MM.1S (cell line): Measurements from ENCODE around the gene MGST2.

ENCODE experiments used
- DNase-seq: peaks from one replicate; pipeline ENCODE4 v3.0.0-alpha.2; 2015
- H2AFZ ChIP-seq: fragments of 300-600 bp; sonication (generic); 2 replicates; pipeline ENCODE4 v1.6.0; 2016; ENCODE audit warnings: antibody characterized with exemption, low read length
- H3F3A ChIP-seq: fragments of 300-600 bp; sonication (generic); 2 replicates; pipeline ENCODE4 v1.6.1; 2016; ENCODE audit warnings: mild to moderate bottlenecking, antibody characterized with exemption, low read length, moderate library complexity, mixed read lengths; ENCODE audit not compliant: insufficient read depth
- H3K27ac ChIP-seq: fragments of 300-600 bp; sonication (generic); 2 replicates; pipeline ENCODE4 v1.5.1; 2016; ENCODE audit warnings: mild to moderate bottlenecking, low read length
- H3K27me3 ChIP-seq: fragments of 300-600 bp; sonication (generic); replicated peaks from 2 replicates; pipeline ENCODE4 v1.6.0; 2016; ENCODE audit warnings: low read length; ENCODE audit not compliant: insufficient read depth
- H3K36me3 ChIP-seq: fragments of 300-600 bp; sonication (generic); replicated peaks from 2 replicates; pipeline ENCODE4 v1.6.1; 2016; ENCODE audit warnings: mild to moderate bottlenecking, low read length, mixed read lengths; ENCODE audit not compliant: insufficient read depth
- H3K4me1 ChIP-seq: fragments of 300-600 bp; sonication (generic); 2 replicates; pipeline ENCODE4 v1.6.1; 2016; ENCODE audit warnings: low read length, mixed read lengths
- H3K4me2 ChIP-seq: fragments of 300-600 bp; sonication (generic); 2 replicates; pipeline ENCODE4 v1.6.0; 2016; ENCODE audit warnings: low read depth, low read length
- H3K4me3 ChIP-seq: fragments of 300-600 bp; sonication (generic); 2 replicates; pipeline ENCODE4 v1.5.1; 2016; ENCODE audit warnings: low read length, mixed read lengths
- H3K79me2 ChIP-seq: fragments of 300-600 bp; sonication (generic); 2 replicates; pipeline ENCODE4 v1.6.1; 2016; ENCODE audit warnings: mixed run types, low read length, mixed read lengths
- H3K9ac ChIP-seq: fragments of 300-600 bp; sonication (generic); 2 replicates; pipeline ENCODE4 v1.6.1; 2016; ENCODE audit warnings: low read length, mixed read lengths
- H3K9me2 ChIP-seq: fragments of 300-600 bp; sonication (generic); replicated peaks from 2 replicates; pipeline ENCODE4 v1.6.1; 2016; ENCODE audit warnings: mild to moderate bottlenecking, low read length, mixed read lengths; ENCODE audit not compliant: insufficient read depth
- H3K9me3 ChIP-seq: fragments of 300-600 bp; sonication (generic); replicated peaks from 2 replicates; pipeline ENCODE4 v1.6.1; 2016; ENCODE audit warnings: mild to moderate bottlenecking, low read length, mixed read lengths; ENCODE audit not compliant: insufficient read depth
- H4K20me1 ChIP-seq: fragments of 300-600 bp; sonication (generic); 2 replicates; pipeline ENCODE4 v1.6.1; 2016; ENCODE audit warnings: mild to moderate bottlenecking, low read length, moderate library complexity, mixed read lengths; ENCODE audit not compliant: insufficient read depth
- EZH2 ChIP-seq: fragments of 300-600 bp; sonication (generic); optimal IDR thresholded peaks from 2 replicates; pipeline ENCODE3; 2017; ENCODE audit warnings: low read depth, mild to moderate bottlenecking, antibody characterized with exemption, low read length, mixed read lengths
- EZH2phosphoT487 ChIP-seq: fragments of 300-600 bp; sonication (generic); IDR thresholded peaks from 2 replicates; pipeline ENCODE4 v1.6.1; 2018; ENCODE audit warnings: antibody characterized with exemption, low read length
- TF ChIP-seq, protein P1 (sequence below): fragments of 300-600 bp; sonication (generic); IDR thresholded peaks from 2 replicates; pipeline ENCODE4 v1.5.1; 2016; ENCODE audit warnings: antibody characterized with exemption, low read length, mixed read lengths

MGST2 gene

GRCh38 chr4:139743027-139743426, 77.4 kb downstream of the MGST2 start:
- H3K9me3 ChIP-seq: no peaks in the 10 kb centered on the region

DNA sequence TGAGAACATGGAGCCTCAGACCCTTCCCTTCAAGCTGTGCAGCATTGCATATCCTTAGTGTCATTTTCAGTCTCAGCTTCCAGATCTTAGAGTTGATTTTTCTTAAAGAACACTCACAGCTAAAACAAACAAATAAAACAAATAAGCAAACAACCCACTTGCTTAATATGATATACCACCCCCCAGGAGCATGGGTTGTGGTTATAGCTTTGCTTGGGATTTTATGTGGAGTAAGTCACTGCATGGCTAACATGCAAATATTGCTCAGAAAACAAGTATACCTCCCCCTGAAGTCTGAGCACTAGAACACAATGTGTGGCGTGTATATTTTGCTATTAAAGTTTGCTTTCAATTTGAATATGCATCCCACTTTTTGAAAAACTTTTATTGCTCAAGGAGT, 78.6 kb downstream of the MGST2 start:
- no peaks in the 10 kb centered on the region for H3K9me2 ChIP-seq
- no peak overlapping the region for H3K4me3 ChIP-seq
- H3K27me3 ChIP-seq: no peaks in the 10 kb centered on the region
- H4K20me1 ChIP-seq: no peaks in the 10 kb centered on the region
- no peak for DNase-seq
- H2AFZ ChIP-seq: no peak overlapping the region
- H3F3A ChIP-seq: no peaks in the 10 kb centered on the region
- no peaks in the 10 kb centered on the region for H3K4me1 ChIP-seq
- no peak overlapping the region for H3K27ac ChIP-seq
- H3K4me2 ChIP-seq: no peak overlapping the region
- TF ChIP-seq EZH2phosphoT487 (no peak), EZH2 (no peak)
- TF ChIP-seq, protein P1, sequence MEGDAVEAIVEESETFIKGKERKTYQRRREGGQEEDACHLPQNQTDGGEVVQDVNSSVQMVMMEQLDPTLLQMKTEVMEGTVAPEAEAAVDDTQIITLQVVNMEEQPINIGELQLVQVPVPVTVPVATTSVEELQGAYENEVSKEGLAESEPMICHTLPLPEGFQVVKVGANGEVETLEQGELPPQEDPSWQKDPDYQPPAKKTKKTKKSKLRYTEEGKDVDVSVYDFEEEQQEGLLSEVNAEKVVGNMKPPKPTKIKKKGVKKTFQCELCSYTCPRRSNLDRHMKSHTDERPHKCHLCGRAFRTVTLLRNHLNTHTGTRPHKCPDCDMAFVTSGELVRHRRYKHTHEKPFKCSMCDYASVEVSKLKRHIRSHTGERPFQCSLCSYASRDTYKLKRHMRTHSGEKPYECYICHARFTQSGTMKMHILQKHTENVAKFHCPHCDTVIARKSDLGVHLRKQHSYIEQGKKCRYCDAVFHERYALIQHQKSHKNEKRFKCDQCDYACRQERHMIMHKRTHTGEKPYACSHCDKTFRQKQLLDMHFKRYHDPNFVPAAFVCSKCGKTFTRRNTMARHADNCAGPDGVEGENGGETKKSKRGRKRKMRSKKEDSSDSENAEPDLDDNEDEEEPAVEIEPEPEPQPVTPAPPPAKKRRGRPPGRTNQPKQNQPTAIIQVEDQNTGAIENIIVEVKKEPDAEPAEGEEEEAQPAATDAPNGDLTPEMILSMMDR: no peak
- H3K9me3 ChIP-seq: no peaks in the 10 kb centered on the region
- no peak overlapping the region for H3K9ac ChIP-seq
- H3K79me2 ChIP-seq: no peaks in the 10 kb centered on the region
- no peaks in the 10 kb centered on the region for H3K36me3 ChIP-seq

More at GRCh38 chr4:139743027-139743426, 77.4 kb downstream of the MGST2 start:
- H3K9me2 ChIP-seq: no peaks in the 10 kb centered on the region
- H3K27me3 ChIP-seq: no peaks in the 10 kb centered on the region
- no peaks in the 10 kb centered on the region for H3K79me2 ChIP-seq
- TF ChIP-seq EZH2 (no peak), EZH2phosphoT487 (no peak)
- TF ChIP-seq, protein P1: no peak
- no peak overlapping the region for H3K27ac ChIP-seq
- no peaks in the 10 kb centered on the region for H4K20me1 ChIP-seq
- no peaks in the 10 kb centered on the region for H3F3A ChIP-seq
- H2AFZ ChIP-seq: no peak overlapping the region
- H3K4me1 ChIP-seq: no peaks in the 10 kb centered on the region
- H3K36me3 ChIP-seq: no peaks in the 10 kb centered on the region
- DNase-seq: no peak
- no peak overlapping the region for H3K4me2 ChIP-seq
- no peak overlapping the region for H3K9ac ChIP-seq
- H3K4me3 ChIP-seq: no peak overlapping the region

DNA sequence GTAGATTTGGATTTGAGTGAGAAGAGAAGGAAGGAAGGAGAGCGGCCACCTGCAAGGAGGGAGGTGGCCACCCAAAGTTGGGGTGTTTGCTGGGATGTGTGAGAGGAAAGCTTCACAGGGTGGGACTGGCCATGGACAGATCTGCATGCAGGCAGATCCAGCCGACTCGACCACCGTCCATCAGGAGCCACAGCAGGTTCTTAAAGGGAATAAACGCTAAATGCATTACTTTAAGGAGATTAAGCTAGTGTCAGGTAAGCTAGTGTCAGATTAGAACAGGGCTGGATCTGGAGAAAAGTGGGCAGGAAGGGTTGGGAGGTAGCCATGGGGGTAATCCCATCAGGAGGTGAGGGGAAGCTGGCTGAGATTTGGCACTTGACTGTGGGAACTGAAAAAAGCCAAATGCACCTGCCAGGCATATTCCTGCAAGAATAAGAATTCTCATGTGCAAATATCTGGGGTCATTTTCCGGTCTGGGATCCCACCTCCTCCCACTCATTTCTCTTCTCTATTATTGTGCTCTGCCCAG, 79.6 kb downstream of the MGST2 start:
- Histone ChIP-seq H3K4me2 (no peak overlapping the region), H3K4me3 (no peak overlapping the region), H3K27me3 (no peaks in the 10 kb centered on the region), H3K4me1 (no peaks in the 10 kb centered on the region), H3F3A (no peaks in the 10 kb centered on the region), H3K79me2 (no peaks in the 10 kb centered on the region), H3K9me2 (no peaks in the 10 kb centered on the region), H3K9me3 (no peaks in the 10 kb centered on the region), H3K27ac (no peak overlapping the region), H3K36me3 (no peaks in the 10 kb centered on the region), H2AFZ (no peak overlapping the region), H4K20me1 (no peaks in the 10 kb centered on the region), H3K9ac (no peak overlapping the region)
- TF ChIP-seq EZH2 (no peak), EZH2phosphoT487 (no peak)
- TF ChIP-seq, protein P1: no peak
- no peak for DNase-seq
